SU-DHL-6 (cell line): ENCODE results near the gene GRM7.

Source experiments
- H2AFZ ChIP-seq: fragments of 200-600 bp; sonication (generic); 2 replicates; pipeline ENCODE4 v1.6.1; 2014; ENCODE audit warnings: low read depth, mild to moderate bottlenecking, moderate library complexity, mixed read lengths, antibody characterized with exemption, low read length; ENCODE audit not compliant: severe bottlenecking
- H3F3A ChIP-seq: fragments of 200-600 bp; shearing (Covaris generic); 2 replicates; pipeline ENCODE4 v1.6.0; 2016; ENCODE audit warnings: antibody characterized with exemption, mild to moderate bottlenecking; ENCODE audit not compliant: insufficient read depth
- H3K27ac ChIP-seq: fragments of 200-600 bp; sonication (generic); 2 replicates; pipeline ENCODE4 v1.5.1; 2016; ENCODE audit warnings: low read depth, mild to moderate bottlenecking, low read length, moderate library complexity, mixed read lengths
- H3K27me3 ChIP-seq: fragments of 200-600 bp; sonication (generic), shearing (Covaris generic); 2 replicates; pipeline ENCODE4 v1.6.0; 2014; ENCODE audit warnings: mild to moderate bottlenecking, low read length
- H3K36me3 ChIP-seq: fragments of 200-600 bp; sonication (generic); 2 replicates; pipeline ENCODE4 v1.6.1; 2014; ENCODE audit warnings: mild to moderate bottlenecking, low read length, mixed read lengths
- H3K4me2 ChIP-seq: fragments of 300-600, 200-600 bp; shearing (Covaris generic), sonication (generic); 2 replicates; pipeline ENCODE4 v1.6.0; 2014; ENCODE audit warnings: low read length, low read depth, mild to moderate bottlenecking; ENCODE audit not compliant: poor library complexity, severe bottlenecking
- H3K4me3 ChIP-seq: fragments of 200-600 bp; sonication (generic); 2 replicates; pipeline ENCODE4 v1.5.1; 2014; ENCODE audit warnings: antibody characterized with exemption, low read length, mild to moderate bottlenecking, mixed read lengths; ENCODE audit not compliant: insufficient read depth, poor library complexity, severe bottlenecking
- H3K79me2 ChIP-seq: fragments of 200-600 bp; sonication (generic); 2 replicates; pipeline ENCODE4 v1.6.1; 2014; ENCODE audit warnings: mild to moderate bottlenecking, low read length, moderate library complexity; ENCODE audit not compliant: insufficient read depth
- H3K9ac ChIP-seq: fragments of 200-600 bp; sonication (generic); 2 replicates; pipeline ENCODE4 v1.7.0; 2014; ENCODE audit warnings: mild to moderate bottlenecking, low read length
- H3K9me2 ChIP-seq: fragments of 200-600 bp; sonication (generic); replicated peaks from 2 replicates; pipeline ENCODE4 v1.6.1; 2014; ENCODE audit warnings: low read length; ENCODE audit not compliant: insufficient read depth
- H3K9me3 ChIP-seq: fragments of 200-600 bp; sonication (generic); 2 replicates; pipeline ENCODE4 v1.6.1; 2014; ENCODE audit warnings: low read length, mixed read lengths; ENCODE audit not compliant: insufficient read depth
- H4K20me1 ChIP-seq: fragments of 200-600 bp; sonication (generic); 2 replicates; pipeline ENCODE4 v1.6.1; 2014; ENCODE audit warnings: low read depth, mild to moderate bottlenecking, antibody characterized with exemption, low read length, moderate library complexity, mixed read lengths
- EZH2phosphoT487 ChIP-seq: fragments of 200-600 bp; sonication (generic), shearing (Covaris generic); conservative IDR thresholded peaks from 2 replicates; pipeline ENCODE4 v1.6.1; 2018; ENCODE audit warnings: mild to moderate bottlenecking, antibody characterized with exemption, low read length, moderate library complexity, mixed read lengths
- TF ChIP-seq, protein P1 (sequence below): fragments of 200-600 bp; sonication (generic); IDR thresholded peaks from one replicate; pipeline ENCODE4 v1.5.1; 2017; ENCODE audit warnings: antibody characterized with exemption, mild to moderate bottlenecking, low read length, moderate library complexity; ENCODE audit not compliant: insufficient read depth, poor library complexity, severe bottlenecking

GRM7 gene

DNA sequence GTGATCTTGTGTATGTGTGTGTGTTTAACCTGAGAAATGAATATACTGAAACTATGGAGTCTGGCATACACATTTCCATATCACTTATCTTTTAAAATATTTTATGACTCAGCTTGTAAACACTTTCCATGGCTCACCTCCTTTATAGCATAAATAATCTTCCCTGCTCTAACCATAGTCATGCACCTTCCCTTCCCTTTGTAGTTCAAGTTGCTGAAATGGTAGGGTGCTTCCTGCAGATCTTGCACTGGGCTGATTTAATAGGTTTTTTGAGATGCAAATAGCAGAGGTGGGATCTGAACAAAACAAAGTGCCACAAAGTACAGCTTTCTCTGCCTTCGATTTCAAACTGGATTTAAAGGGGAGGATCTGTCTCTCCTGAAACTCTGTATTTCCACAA, 928.0 kb downstream of the GRM7 start:
- H3K27ac ChIP-seq = no peak overlapping the region
- no peaks in the 10 kb centered on the region for H3K9me3 ChIP-seq
- no peaks in the 10 kb centered on the region for H3K36me3 ChIP-seq
- H3K79me2 ChIP-seq = no peaks in the 10 kb centered on the region
- no peaks in the 10 kb centered on the region for H3F3A ChIP-seq
- no peak overlapping the region for H3K4me2 ChIP-seq
- H3K4me3 ChIP-seq = no peak overlapping the region
- no peaks in the 10 kb centered on the region for H3K9me2 ChIP-seq
- no peaks in the 10 kb centered on the region for H3K27me3 ChIP-seq
- TF ChIP-seq EZH2phosphoT487 = no peak
- TF ChIP-seq, protein P1, sequence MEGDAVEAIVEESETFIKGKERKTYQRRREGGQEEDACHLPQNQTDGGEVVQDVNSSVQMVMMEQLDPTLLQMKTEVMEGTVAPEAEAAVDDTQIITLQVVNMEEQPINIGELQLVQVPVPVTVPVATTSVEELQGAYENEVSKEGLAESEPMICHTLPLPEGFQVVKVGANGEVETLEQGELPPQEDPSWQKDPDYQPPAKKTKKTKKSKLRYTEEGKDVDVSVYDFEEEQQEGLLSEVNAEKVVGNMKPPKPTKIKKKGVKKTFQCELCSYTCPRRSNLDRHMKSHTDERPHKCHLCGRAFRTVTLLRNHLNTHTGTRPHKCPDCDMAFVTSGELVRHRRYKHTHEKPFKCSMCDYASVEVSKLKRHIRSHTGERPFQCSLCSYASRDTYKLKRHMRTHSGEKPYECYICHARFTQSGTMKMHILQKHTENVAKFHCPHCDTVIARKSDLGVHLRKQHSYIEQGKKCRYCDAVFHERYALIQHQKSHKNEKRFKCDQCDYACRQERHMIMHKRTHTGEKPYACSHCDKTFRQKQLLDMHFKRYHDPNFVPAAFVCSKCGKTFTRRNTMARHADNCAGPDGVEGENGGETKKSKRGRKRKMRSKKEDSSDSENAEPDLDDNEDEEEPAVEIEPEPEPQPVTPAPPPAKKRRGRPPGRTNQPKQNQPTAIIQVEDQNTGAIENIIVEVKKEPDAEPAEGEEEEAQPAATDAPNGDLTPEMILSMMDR = no peak
- H4K20me1 ChIP-seq = no peaks in the 10 kb centered on the region
- H2AFZ ChIP-seq = no peak overlapping the region
- no peak overlapping the region for H3K9ac ChIP-seq

DNA sequence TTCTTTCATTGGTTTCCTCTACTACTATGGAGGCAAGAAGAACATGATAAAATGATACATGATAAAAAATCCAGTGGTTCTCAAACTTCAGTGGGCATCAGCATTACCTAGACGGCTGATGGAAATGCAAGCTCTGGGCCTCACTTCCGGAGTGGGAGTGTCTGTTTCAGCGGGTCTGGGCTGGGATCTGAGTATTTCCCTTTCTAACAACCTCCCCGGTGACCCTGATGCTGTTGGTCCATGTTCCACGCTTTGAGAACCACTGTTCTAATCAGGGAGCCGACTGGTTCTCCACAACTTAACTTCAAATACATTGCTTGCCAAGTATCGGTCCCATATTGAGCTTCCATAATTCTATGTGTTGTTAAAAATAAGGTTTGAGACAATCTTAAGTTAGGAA, 928.4 kb downstream of the GRM7 start:
- Histone ChIP-seq H3K36me3 (no peaks in the 10 kb centered on the region), H3K27ac (no peak overlapping the region), H3K9me3 (no peaks in the 10 kb centered on the region), H3K9me2 (no peaks in the 10 kb centered on the region), H3K4me2 (no peak overlapping the region), H3K4me3 (no peak overlapping the region), H3K27me3 (no peaks in the 10 kb centered on the region), H3K79me2 (no peaks in the 10 kb centered on the region), H2AFZ (no peak overlapping the region), H4K20me1 (no peaks in the 10 kb centered on the region), H3K9ac (no peak overlapping the region), H3F3A (no peaks in the 10 kb centered on the region)
- TF ChIP-seq, protein P1 = no peak
- TF ChIP-seq EZH2phosphoT487 = no peak

DNA sequence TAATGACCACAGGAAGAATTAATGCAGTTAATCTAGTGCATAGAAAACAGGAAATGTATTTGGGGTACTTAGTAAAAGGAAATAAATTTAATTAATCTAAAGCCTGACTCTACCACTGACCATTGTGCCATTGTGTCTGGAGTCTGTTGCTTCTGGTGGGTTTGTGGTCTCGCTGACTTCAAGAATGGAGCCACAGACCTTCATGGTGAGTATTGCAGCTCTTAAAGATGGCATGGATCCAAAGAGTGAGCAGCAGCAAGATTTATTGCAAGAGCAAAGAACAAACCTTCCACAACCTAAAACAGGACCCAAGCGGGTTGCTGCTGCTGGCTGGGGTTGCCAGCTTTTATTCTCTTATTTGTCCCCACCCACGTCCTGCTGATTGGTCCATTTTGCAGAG, 929.2 kb downstream of the GRM7 start:
- H3K9ac ChIP-seq = no peak overlapping the region
- no peak overlapping the region for H3K27ac ChIP-seq
- no peak overlapping the region for H3K4me2 ChIP-seq
- no peak overlapping the region for H3K4me3 ChIP-seq
- TF ChIP-seq EZH2phosphoT487 = no peak
- TF ChIP-seq, protein P1 = no peak
- no peaks in the 10 kb centered on the region for H3K9me3 ChIP-seq
- no peaks in the 10 kb centered on the region for H3K36me3 ChIP-seq
- H3K79me2 ChIP-seq = no peaks in the 10 kb centered on the region
- no peaks in the 10 kb centered on the region for H3F3A ChIP-seq
- H4K20me1 ChIP-seq = no peaks in the 10 kb centered on the region
- H2AFZ ChIP-seq = no peak overlapping the region
- no peaks in the 10 kb centered on the region for H3K27me3 ChIP-seq
- no peaks in the 10 kb centered on the region for H3K9me2 ChIP-seq
